Stimulated activated CD4-positive, alpha-beta T cell treated with anti-CD3 and anti-CD28 coated beads, Interleukin-4, amount 100 ng/mL, for 48 hours (primary cell): Measurements from ENCODE around the gene PPDPF.

Experiments used
- DNase-seq, 2 donors: peaks; one replicate each; pipeline ENCODE4 v3.0.0-alpha.2; 2020; ENCODE audit warnings: low read depth in 2 of 2

Gene PPDPF

DNA sequence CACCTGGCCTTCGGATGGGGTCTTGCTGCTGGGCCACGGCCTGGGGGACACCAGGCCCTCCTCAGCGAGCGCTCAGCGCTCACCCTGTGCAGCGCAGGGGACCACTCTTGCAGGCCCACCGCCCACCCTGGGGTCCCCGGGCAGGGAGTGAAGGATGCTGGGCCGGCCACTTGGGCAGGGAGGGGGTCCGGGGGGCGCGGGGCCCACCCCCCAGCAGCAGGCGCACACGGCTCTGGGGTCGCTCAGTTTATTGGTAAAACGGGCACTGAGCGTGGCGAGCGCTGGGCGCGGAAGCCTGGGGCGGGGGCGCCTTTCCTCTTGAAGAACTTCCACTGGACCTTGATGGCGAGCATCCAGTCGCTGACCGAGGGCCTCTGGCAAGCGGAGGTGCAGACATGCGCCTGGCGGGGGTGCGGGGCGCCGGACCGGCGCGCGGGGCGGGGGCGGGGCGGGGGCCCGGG, 32.8 kb upstream of the PPDPF start:
- DNase-seq: no peak

DNA sequence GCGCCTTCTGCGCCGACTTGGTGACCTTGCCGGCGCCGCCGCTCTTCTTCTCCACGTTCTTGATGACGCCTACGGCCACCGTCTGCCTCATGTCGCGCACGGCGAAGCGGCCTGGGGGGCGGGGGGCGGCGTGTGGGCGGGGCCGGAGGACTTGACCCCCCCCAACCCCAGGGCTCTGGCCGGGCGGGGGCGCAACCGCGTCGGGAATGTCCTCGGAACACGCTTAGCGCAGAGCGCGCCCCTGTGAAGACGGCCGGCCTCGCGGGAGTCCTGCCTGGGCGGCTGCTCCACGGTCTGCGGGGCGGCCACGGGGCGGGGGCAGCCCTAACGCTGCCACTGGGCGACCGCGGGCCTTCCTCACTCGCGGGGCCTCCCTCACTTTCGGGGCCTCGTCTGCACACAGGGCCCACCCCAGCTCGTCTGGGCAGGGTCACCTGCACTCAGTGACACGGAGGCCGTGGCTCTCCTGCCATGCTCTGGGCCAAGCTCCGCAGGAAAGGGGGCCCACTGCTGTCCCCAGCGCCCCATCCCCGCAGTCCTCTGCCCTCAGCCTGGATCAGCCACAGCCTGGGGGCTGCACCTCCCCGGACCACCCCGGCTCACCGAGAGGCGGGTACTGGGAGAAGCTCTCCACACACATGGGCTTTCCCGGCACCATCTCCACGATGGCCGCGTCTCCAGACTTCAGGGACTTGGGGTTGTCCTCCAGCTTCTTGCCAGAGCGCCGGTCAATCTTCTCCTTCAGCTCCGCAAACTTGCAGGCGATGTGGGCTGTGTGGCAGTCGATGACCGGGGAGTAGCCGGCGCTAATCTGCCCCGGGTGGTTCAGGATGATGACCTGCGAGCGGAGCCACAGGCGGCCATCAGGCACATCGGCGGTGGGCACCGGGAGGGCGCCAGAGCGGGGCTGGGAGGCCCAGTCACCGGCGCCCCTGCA, 32.0 kb upstream of the PPDPF start:
- no peak for DNase-seq

DNA sequence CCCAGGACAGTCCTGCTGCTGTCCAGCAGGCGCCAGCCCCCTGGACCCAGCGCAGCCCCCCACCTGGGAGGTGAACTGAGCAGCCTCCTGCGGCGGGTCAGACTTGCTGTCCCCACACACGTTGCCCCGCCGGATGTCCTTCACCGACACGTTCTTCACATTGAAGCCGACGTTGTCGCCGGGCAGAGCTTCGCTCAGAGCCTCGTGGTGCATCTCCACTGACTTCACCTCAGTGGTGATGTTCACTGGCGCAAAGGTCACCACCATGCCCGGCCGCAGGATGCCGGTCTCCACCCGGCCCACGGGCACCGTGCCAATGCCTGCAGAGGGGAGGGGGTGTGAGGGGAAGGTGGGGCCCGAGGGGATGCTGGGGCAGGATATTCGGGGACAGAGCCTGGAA, 30.1 kb upstream of the PPDPF start:
- DNase-seq: no peak

DNA sequence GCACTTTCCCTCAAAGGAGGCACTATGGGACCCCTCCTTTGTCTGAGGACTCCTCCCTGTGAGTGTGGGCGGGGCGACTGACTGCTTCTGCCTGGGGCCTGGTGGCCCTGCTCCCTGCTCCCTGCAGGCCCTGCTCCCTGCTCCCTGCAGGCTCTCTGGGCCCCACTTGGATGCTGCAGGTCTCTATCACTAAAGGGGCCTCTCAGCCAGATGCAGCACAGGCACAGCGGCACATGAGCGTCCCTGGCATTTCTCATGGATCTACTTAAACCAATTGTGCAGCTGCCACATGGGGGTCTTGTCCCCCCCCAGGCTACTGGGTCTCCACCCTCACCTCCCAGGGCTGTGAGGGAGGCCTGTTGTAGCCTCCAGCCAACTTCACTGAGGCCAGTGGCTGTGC, 29.5 kb upstream of the PPDPF start:
- no peak for DNase-seq

DNA sequence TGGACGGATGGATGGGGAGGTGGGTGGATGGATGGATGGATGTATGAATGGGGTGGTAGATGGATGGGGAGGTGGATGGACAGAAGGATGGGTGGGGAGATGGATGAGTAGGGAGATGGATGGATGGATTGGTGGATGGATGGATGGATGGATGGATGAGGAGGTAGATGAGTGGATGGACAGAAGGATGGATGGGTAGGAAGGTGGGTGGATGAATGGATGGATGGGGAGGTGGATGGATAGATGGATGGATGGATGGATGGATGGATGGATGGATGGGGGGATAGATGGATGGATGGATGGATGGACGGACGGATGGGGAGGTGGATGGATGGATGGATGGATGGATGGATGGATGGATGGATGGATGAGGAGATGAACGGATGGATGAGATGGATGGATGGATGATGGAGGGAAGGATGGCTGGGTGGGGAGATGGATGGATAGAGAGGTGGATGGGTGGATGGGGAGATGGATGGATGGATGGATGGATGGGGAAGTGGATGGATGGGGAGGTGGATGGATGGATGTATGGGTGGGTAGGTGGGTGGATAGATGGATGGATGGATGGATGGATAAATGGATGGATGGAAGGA, 28.8 kb upstream of the PPDPF start:
- no peak for DNase-seq

DNA sequence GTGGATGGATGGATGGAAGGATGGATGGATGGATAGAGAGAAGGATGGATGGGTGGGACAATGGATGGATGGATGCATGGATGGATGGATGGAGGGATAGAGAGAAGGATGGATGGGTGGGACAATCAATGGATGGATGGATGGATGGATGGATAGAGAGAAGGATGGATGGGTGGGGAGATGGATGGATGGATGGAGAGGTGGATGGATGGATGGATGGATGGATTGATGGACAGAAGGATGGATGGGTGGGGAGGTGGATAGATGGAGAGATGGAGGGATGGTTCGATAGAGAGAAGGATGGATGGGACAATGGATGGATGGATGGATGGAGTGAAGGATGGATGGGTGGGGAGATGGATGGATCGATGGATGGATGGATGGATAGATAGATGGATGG, 28.0 kb upstream of the PPDPF start:
- no peak for DNase-seq

DNA sequence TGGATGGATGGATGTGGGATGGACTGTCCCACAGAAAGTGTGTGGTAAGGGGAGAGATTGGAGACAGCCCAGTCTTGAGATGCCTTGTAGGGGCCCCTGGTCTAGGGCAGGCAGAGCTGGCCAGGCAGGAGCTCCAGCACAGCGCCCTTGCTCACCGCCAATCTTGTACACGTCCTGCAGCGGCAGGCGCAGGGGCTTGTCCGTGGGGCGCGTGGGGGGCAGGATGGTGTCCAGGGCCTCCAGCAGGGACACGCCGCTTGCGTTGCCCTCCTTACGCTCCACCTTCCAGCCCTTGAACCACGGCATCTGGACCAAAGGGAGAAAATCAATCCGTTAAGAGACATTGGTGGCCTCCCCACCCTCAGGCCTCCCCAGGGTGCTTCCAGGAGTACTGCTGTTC, 27.6 kb upstream of the PPDPF start:
- no peak for DNase-seq

DNA sequence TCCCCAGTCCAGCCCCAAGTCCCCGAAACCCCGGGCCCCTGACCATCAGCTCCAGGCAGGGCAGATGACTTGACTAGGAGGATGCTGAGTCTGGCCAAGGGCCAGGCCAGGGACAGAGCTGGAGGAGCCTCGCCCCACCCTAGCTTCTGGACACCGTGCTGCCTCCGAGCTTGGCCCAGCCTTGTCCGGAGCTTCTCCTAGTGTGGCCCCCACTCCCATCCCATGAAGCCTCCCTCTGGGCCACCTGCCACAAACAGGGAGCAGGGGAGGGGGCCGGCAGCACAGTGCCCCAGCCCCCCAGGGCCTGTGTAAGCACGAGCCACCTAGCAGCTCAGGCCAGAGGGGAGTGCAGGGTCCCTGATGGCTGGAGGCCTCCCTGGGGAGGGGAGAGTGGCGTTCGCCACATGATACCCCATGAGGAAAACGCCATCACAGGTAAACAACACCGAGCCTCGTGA, 27.0 kb upstream of the PPDPF start:
- no peak for DNase-seq

DNA sequence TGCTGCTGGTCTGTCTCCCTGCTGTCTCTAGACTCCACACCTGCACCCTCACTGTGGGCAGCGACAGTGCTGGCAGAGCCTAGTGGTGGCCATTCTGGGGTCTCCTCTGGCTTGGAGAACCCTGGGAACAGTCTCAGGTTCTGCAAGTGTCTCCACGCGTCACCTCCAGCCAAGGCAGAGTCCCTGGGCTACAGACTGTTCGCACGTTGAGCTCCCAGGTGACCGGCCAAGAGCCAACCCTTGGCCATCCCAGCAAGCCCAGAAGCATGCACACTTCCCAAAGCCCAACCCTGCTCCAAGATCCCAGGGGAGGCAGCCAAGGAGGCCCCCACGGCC, 26.5 kb upstream of the PPDPF start:
- DNase-seq: no peak

DNA sequence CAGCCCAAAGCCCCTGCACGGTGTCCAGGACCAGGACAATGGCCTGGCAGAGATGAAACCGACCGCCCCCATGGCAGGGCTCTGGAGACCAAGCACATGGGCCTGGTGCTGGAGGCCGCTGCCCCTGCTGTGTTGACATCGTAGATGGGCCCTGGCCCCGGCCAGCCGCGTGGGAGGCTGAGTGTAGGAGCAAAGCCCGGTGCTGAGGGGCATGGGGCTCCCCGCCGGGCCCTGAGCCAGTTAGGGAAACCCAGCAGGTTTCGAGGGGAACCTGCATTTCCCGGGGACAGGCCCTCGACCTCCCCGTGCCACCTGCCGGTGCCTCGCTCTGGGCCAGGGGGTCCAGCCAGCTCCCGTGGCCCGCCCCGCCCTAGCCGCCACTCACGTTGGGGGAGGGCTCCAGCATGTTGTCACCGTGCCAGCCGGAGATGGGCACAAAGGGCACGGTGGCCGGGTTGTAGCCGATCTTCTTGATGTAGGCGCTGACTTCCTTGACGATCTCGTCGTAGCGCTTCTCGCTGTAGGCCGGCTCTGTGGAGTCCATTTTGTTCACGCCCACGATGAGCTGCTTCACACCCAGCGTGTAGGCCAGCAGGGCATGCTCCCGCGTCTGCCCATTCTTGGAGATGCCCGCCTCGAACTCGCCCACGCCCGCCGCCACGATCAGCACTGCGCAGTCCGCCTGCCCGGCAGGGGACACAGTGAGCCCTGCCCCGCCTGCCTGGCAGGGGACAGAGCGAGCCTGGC, 26.0 kb upstream of the PPDPF start:
- DNase-seq: no peak

DNA sequence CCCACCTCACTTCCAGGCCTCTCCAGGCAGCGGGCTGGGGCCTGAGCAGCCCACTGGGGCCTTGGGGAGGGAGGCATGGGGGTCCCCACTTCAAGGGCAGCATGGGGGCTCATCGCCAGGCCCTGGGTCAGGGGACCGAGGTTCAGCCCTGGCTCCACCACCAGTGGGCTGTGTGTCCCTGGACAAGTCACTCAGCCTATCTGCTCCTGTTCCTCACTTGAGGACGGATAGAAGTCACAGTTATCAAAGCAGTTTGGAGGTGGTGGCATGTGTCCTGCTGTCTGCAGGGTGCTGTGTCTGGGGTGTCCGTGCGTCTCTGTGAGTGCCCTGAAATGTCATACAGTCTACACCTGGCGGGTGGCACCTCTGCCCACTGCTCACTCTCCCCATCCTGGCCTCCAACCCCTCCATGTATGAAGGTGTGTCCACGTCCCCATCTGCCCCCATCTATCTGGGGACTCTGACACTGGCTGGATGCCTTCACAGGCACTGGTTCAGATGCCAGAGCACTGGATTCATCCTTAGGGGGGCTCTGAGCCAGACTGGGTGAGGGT, 25.3 kb upstream of the PPDPF start:
- no peak for DNase-seq

DNA sequence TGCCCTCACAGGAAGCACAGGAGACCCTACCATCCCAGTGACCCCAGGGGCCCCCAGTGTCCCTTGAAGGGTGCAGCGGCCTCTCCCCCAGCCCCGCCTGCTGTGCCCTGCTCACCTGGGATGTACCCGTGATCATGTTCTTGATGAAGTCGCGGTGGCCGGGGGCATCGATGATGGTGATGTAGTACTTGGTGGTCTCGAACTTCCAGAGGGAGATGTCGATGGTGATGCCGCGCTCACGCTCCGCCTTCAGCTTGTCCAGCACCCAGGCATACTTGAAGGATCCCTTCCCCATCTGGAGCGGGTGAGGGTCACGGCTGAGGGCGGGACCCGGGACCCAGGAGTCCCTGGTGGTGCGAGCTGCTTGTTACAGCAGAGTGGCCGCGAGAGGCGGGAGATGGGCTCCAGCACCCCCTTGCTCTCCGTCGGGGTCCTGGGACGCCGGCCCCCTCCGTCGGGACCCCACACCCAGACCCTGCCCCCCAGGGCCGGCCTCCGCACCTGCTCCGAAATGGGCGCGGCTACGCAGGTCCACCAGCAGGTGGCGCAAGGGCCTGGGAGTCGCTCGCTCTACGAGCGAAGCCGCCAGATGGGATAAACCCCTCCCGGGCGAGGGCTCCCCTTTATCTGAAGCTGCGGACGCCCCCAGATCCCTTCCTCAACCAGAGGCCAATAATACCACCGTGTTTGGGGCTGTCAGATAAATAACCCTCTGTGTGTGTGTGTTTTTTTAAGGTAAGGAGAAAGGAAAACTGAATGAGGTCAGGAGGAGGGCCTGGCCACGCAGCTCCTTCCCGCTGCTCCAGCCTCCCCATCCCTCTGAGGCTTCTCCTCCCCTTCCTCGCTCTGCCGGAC, 24.6 kb upstream of the PPDPF start:
- peak; percentile 67 to 74 for DNase-seq

DNA sequence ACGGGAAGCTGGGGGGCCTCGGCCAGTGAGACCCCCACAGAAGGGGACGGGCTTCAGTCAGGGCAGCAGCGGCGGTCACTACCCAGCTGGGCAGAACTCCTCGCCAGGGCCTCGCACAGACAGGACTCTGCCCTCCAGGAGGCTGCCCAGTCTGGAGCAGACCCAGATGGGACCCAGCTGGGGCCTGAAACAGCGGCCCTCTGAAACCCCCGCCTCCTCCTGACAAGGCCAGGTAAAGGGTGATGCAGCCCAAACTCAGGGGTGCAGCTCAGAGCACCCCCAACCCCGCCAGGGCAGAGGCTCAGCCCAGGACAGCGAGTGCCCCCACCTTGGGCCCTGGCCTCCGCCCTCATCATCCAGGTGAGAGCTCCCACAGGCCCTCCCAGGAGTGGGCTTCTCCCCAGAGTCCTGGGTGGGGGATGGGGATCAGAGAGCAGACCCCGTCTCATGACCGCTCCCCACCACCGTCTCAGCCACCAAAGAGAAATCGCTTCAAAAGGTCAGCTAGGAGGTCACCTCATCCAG, 23.9 kb upstream of the PPDPF start:
- no peak for DNase-seq

DNA sequence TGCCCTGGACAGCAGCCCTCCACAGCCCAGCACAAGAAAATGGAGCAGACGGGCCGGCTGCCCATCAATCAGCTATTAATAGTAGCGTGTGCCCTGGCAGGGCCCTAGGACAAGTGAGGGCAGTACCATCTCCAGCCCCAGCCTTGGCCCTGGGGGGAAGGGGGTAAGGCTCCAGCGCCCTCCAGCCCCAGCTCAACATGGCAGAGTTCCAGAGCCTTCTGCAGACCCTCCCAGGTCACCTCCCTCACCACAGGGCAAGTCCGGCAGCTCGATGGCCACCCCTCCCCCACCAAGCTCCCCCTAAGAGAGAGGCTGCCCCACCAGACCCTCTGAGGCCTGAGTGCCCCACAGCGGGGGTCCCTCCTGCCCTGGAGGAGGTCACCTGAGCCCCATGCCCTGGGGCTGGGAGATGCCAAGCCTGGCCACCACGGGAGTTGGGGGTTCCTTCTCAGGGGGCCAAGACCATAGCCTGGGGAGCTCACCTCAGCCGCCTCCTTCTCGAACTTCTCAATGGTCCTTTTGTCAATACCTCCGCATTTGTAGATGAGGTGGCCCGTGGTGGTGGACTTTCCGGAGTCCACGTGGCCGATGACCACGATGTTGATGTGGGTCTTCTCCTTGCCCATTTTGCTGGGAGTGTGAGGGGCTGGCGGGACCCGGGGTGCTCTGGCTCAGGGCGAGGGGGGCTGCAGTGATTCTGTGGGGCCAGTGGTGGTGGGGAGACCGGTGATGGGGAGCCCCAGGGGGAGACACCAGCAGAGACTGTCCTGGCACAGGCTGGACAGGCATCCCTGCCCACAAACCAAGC, 23.2 kb upstream of the PPDPF start:
- no peak for DNase-seq

DNA sequence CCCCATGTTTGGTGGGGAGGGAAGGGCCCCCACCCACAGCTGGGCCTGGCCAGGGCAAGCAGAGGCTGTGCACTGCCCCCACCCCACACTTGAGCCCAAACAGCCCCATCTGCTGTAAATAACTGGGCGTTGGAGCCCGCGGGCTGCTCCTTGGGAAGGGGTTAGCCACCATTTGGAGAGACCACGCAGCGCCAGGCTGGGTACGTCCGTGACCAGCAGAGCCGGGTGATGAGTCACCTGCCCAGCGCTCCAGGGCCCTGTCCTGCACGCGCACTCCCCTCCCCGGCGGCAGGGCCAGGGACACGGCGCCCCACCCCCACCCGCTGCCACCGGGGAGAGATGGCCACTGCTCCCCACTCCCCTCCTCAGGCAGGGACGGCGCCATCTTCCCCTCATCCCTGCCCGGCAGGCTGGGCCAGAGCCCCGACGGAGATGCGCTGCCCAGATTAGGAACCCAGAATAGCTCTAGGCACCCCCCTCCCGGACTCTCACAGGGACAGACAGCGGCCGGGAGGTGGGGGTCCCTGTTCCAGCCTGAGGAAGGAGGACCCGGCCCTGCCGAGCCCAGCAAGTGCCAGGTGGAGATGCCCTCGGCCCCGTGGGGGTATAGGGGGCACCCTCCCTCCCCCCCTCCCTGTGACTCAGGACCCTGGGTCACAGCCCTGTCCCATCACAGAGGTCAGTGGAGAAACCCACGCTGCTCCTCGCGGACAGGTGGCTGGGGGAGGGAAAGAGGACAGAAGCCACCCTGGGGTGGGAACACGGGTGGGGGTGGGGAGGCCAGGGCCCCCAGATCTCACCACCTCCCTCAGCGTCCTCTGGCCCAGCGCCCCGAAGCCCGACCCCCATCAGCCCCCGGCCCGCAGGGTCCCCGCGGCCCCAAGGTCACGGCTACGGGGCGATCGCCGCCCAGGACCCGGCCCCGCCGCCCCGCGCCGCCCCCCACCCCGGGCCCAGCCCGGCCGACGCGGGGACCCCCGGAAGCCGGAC, 22.3 kb upstream of the PPDPF start:
- no peak for DNase-seq

DNA sequence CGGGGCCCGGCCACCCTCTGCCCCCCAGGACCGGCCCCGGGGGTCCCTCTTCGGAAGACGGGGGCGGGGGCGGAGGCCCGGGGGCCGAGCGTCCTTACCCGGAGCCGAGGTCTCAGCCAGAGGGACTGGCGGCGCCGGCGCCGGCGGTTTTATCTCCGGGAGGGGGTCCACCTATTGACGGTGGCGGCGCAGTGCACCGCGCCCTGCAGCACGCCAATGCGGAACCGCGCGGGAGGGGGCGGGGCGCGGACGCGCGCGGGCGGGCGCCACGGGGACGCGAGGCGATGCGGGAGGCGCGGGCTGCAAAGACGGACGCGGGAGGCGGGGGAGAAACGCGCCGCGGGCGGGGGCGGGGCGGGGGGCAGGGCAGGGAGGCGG, 21.6 kb upstream of the PPDPF start, which contains the start of gene EEF1A2:
EEF1A2 (minus strand) TSS at position 124 of the 378 bp plus-strand sequence. CDS start 1,320 bp downstream, outside the sequence.
- no peak for DNase-seq

DNA sequence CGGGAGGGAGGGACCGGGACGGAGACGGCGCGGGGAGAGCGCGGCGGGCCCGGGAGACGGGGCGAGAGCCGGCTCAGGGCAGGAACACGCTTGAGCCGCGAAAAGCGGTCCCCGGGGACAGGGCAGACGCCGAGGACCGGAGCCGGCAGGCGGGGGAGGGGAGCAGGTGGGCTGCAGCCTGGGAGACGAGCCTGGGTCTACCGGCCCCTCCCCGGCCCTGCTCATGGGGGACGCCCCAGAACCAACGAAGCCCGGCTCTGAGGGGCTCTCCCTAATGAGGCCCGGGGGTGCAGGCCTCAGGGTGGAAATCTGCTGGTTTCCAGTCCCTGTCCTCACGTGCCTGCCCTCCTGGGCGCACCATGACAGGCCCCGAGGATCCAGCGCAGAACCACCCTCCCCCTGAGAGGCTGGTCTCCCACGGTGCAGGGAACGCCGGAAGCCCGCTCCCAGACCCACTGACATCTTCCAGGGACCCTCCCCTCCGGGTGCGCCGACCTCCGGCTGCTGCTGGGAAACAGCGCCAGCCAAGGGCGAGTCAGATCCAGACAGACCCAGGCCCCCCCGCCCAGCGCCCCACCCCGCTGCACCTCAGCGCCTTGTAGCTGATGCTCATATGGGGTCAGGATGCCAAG, 21.1 kb upstream of the PPDPF start:
- DNase-seq: no peak

DNA sequence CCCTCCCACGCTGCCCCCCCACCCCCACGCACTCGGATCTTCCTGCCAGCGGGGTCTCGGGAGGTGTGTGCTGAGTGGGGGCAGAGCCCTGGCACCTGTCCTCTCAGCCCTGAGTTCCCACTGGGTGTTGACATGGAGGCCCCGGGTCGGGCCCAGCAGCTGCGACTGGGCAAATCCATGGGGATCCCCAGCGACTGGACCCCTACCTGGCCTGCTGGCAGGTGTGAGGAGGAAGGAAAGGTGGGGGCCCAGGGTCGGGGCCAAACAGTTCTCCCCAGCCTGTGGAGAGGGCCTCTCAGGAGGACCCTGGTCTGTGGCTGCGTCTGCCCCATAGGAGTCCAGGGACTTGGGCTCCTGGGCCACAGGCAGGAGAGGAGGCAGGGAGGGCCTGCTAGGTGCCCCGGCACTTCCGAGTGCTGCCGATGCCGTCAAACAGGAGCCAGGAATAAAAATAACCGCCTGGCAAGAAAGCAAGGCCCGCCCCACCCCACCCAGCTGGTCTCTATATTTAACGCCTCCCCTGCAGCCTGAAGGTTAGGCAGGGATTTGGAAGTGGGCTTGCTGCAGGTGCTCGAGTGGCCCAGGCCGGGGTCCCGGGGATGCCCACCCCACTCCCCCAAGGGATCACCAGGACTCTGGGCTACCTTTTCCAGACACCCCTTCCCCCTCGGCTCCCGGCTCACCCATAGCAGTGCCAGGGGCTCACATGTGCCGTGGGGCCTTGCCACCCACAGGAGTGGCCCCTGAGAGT, 20.2 kb upstream of the PPDPF start:
- no peak for DNase-seq
